Measurements from ENCODE around the gene LMAN2.

The LMAN2 gene

DNA sequence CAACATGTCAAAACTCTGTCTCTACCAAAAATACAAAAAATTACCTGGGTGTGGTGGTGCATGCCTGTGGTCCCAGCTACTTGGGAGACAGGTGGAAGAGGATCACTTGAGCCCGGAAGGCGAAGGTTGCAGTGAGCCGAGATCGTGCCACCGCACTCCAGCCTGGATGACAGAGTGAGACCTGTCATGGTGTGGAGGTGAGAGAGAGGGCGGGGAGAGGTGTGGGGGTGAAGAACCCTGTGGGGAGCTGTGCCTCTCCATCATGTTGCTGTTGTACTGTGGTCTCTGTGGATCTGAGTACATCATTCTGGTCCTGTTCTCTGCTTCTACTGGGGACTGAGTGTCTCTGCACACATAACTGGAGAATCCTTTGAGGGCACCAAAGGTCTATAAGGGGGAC, 21.4 kb upstream of the LMAN2 start:
- Mint-ChIP-seq H3K9me3 (no peaks in the 10 kb centered on the region), H3K27ac (no peak overlapping the region), H3K36me3 (ENCODE audit: low read depth) (peaks cover 72% of the 10 kb centered on the region), H3K4me1 (ENCODE audit: low read depth) (peaks cover 41% of the 10 kb centered on the region), H3K4me3 (no peak overlapping the region), H3K27me3 (peaks cover 6% of the 10 kb centered on the region)
- intact Hi-C loops (cut with micrococcal nuclease): no loop called here

DNA sequence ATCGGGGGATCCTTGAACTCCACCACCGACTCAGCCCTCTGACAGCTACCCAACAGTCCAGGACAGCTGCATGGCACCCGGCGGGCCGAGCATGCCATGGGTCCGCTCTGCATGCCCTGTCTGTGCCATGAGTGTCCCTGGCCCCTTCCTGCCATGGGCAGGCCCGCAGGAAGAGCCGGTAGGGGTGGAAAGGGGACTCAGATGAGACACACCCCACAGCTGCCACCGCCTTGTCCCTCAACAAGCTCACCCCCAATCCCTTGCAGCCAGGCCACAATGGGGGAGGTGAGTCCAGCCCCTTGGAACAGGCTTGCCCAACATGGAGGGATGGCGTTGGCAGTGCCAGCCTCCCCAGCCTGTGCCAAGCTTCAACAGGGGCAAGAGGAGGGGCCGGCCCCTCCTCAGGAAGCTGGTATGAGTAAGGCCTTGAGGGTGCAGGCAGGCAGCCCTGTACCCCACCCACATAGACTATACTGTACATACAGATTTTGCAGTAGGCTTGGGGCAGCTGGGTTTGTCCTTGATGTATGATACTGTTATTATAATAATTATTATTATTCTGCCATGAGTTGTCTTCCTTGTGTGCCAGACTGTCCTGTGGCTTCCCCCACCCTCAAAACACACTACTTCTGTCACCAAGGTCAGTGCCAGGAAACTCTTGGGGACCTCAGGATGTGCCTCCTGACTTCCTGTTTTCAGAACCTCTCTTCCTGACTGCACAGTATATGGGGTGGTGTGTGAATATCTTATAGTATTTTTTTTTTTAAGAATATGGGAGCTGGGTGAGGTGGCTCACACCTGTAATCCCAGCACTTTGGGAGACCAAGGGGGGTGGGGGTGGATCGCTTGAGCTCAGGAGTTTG, 20.8 kb upstream of the LMAN2 start:
- Mint-ChIP-seq H3K4me1 (ENCODE audit: low read depth) (peaks cover 42% of the 10 kb centered on the region), H3K9me3 (no peaks in the 10 kb centered on the region), H3K27me3 (no peaks in the 10 kb centered on the region), H3K36me3 (ENCODE audit: low read depth) (peaks cover 79% of the 10 kb centered on the region), H3K4me3 (no peak overlapping the region), H3K27ac (no peak overlapping the region)
- intact Hi-C loops (cut with micrococcal nuclease): no loop called here

DNA sequence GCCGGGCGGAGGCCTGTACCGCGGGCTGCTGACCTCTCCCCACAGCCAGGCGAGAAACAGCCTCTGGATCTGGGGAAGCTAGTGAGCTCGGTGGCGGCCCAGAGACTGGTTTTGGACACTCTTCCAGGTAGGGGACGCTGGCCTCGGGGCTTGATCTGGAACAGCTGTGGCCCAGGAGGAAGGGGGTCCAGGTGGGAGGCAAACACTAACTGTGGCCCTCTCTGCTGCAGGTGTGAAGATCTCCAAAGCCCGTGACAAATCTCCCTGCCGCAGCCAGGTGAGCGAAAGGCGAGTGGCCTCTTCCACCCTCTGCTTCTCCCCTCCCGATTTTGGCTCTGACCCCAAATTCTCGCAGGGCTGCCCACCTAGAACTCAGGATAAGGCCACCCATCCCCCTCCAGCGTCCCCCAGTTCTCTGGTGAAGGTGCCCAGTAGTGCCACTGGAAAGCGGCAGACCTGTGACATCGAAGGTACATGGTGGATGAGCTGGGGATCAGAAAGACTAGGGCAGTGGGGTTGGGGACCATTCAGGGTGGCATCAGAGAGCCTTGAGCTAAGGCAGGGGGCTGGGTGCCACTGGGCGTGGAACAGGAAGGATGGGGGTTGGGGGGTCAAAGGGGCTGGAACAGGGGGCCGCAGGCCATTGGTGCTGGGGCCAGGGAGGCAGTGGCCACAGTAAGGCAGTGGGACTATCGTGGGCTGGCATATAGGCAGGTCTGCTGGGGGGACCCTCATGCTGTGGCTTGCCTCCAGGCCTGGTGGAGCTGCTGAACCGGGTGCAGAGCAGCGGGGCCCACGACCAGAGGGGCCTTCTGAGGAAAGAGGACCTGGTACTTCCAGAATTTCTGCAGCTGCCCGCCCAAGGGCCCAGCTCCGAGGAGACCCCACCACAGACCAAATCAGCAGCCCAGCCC, 19.9 kb upstream of the LMAN2 start:
- Mint-ChIP-seq H3K27ac (no peak overlapping the region), H3K36me3 (ENCODE audit: low read depth) (peaks cover 88% of the 10 kb centered on the region), H3K4me1 (ENCODE audit: low read depth) (peaks cover 49% of the 10 kb centered on the region), H3K27me3 (no peaks in the 10 kb centered on the region), H3K9me3 (no peaks in the 10 kb centered on the region), H3K4me3 (no peak overlapping the region)
- intact Hi-C loops (cut with micrococcal nuclease): no loop called here

DNA sequence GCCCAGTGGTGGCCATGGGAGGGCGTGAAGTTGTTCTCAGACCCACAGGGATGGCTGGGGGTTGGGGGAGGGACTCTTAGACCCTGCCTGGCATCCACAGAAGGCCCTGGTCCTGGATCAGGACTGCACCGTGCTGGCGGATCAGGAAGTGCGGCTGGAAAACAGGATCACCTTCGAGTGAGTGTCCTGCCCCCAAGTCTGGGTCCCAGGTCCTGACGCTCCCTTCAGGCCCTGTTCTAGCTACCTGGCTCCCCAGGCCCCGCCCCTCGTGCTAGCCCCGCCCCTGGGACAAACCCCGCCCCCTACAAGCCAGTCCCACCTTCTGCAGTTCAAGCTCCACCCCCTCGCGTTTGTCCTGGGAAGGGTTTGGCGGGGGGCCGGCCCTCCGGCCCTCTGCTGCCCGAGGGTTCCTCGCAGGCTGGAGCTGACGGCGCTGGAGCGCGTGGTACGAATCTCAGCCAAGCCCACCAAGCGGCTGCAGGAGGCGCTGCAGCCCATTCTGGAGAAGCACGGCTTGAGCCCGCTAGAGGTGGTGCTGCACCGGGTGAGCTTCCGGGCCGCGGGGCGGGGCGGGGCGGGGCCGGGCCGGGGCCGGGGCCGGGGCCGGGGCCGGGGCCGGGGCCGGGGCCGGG, 19.1 kb upstream of the LMAN2 start:
- no peaks in the 10 kb centered on the region for H3K27me3 Mint-ChIP-seq
- peaks cover 95% of the 10 kb centered on the region for H3K36me3 Mint-ChIP-seq (ENCODE audit: low read depth)
- no peaks in the 10 kb centered on the region for H3K9me3 Mint-ChIP-seq
- intact Hi-C loops (cut with micrococcal nuclease): no loop called here
- H3K4me3 Mint-ChIP-seq: peak overlapping the region; percentile 44
- no peak overlapping the region for H3K27ac Mint-ChIP-seq
- peaks cover 57% of the 10 kb centered on the region for H3K4me1 Mint-ChIP-seq (ENCODE audit: low read depth)

DNA sequence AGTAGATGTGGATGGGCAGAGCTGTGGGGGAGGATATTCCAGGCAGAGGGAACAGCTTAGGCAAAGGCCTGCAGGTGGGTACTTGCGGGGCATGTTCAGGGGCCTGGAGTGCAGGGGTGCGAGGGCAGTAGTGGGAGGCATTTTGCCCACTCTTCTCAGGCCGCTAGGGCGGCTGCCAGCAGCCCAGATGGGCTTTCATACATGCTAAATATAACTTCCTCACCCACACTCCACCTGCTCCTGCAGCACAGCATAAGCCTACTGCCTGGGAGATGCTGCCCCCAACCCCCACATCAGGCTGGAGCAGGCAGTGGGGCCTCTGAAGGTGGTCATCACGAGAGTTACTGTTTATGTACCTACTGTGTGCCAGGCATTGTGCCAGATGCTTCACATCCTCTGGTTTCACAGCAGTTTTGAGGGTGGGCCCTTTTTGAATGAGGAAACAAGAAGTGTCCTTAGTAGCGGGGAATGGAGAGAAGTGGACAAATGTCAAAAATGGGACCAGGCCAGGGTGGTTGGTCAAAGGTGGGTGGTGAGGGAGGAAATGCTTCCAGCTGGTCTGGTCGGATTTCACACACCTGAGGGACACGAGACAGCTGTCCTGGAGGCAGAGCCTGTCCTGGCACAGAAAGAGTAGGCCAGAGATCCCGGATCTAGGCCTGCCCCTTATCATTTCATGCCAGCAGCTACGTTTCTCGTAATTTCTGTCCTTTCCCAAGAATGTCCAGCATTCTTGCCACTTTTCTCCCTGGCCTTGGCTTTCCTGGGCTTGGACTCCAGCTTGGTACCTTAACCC, 18.4 kb upstream of the LMAN2 start:
- Mint-ChIP-seq H3K4me3 (no peak overlapping the region), H3K9me3 (no peaks in the 10 kb centered on the region), H3K4me1 (ENCODE audit: low read depth) (peaks cover 61% of the 10 kb centered on the region), H3K36me3 (ENCODE audit: low read depth) (peaks cover 99% of the 10 kb centered on the region), H3K27me3 (no peaks in the 10 kb centered on the region), H3K27ac (peak overlapping the region; percentile 16)
- intact Hi-C loops (cut with micrococcal nuclease): no loop called here

DNA sequence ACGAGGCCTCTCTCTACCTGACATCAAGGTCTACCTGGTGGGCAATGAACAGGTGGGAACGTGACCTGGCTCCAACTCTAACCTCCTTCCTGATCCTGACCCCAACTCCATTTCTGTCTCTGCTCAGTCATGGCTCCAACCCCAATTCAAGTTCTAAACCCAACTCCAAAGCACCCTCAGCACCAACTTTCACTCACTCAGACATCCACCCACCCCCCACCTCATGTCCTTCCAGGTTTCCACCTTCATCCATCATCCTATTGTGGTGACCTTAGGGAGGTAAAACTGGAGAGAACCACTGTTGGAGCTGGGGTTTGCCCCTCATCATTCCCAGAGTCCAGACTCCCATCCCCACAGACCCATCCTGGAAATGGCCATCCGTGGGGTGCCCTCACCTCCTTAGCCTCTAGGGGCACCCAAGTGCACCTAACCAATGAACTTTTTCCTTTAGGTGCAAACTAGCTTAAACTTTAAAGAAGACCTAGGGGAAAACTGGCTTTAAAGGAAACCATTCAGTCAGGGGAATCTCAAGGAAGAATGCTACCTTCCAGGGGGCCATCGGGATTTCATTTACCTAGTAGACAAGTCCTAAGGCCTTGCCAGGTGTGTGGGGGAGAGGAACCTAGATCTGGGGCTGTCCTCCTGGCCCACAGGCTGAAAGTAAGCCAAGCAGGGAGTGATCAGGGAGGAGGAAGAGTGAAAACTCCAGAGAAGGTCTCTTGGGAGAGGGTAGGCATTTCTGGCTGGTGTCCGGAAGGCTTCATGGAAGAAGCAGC, 17.6 kb upstream of the LMAN2 start:
- peaks cover 68% of the 10 kb centered on the region for H3K4me1 Mint-ChIP-seq (ENCODE audit: low read depth)
- H3K4me3 Mint-ChIP-seq: no peak overlapping the region
- intact Hi-C loops (cut with micrococcal nuclease): no loop called here

DNA sequence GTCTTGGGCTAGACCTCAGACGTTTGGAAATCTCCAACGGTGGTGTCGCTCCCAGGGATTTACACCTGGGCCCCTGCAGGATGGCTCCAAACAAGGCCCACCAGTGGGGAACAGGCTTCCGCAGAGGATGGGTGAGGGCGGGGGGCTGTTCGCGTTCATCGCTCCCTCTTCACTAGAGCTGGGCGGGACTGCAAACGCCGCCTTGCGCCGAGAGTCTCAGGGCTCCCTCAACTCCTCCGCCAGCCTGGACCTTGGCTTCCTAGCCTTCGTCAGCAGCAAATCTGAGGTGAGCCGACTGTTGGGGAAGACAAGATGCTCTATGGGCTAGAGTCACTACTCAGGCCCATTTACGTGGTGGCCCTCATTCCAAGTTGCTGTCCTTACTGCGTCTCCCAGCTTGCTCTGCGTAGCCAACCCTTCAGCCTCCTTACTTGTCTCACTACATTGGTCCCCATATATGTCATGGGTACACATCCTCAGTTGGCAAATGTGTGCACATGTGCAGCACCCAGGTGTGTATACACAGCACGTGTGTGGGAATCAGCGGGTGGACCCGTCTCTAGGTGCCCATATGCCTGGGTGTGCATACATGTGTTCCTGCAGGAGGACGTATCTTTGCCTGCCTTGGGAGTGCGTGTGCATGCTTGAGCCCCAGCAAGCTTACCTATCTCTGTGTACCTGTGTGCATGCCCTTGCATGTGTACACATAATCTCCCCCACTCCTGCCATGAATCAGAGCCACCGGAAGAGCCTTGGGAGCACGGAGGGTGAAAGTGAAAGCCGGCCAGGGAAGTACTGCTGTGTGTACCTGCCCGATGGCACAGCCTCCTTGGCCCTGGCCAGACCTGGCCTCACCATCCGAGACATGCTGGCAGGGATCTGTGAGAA, 16.8 kb upstream of the LMAN2 start:
- Mint-ChIP-seq H3K27ac (peak overlapping the region; percentile 16), H3K36me3 (ENCODE audit: low read depth) (peaks cover 90% of the 10 kb centered on the region), H3K27me3 (no peaks in the 10 kb centered on the region), H3K4me3 (no peak overlapping the region), H3K9me3 (no peaks in the 10 kb centered on the region), H3K4me1 (ENCODE audit: low read depth) (peaks cover 75% of the 10 kb centered on the region)
- intact Hi-C loops (cut with micrococcal nuclease): no loop called here

More for the DNA sequence above, 17.6 kb upstream of the LMAN2 start:
- H3K36me3 Mint-ChIP-seq (ENCODE audit: low read depth): peaks cover 99% of the 10 kb centered on the region
- H3K27me3 Mint-ChIP-seq: no peaks in the 10 kb centered on the region
- peak overlapping the region; percentile 16 for H3K27ac Mint-ChIP-seq
- no peaks in the 10 kb centered on the region for H3K9me3 Mint-ChIP-seq

DNA sequence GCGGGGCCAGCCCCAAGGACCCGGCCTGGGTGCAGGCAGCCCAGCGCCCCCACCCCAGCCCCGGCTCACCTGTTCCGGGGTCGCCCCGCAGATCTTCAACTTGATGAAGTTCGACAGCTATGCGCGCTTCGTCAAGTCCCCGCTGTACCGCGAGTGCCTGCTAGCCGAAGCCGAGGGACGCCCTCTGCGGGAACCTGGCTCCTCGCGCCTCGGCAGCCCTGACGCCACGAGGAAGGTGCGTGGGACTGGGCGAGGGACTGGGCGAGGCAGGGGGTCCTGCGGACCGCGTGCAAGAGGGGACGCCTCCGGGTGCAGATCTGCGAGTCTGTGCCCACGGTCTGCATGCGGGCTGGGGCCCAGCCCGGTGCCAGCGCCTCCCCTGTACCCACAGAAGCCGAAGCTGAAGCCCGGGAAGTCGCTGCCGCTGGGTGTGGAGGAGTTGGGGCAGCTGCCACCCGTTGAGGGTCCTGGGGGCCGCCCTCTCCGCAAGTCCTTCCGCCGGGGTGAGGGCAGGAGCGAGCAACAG, 15.9 kb upstream of the LMAN2 start:
- peaks cover 89% of the 10 kb centered on the region for H3K36me3 Mint-ChIP-seq (ENCODE audit: low read depth)
- intact Hi-C loops (cut with micrococcal nuclease): no loop called here
- H3K4me3 Mint-ChIP-seq: no peak overlapping the region
- H3K9me3 Mint-ChIP-seq: no peaks in the 10 kb centered on the region
- no peaks in the 10 kb centered on the region for H3K27me3 Mint-ChIP-seq
- H3K27ac Mint-ChIP-seq: no peak overlapping the region
- H3K4me1 Mint-ChIP-seq (ENCODE audit: low read depth): peaks cover 82% of the 10 kb centered on the region

DNA sequence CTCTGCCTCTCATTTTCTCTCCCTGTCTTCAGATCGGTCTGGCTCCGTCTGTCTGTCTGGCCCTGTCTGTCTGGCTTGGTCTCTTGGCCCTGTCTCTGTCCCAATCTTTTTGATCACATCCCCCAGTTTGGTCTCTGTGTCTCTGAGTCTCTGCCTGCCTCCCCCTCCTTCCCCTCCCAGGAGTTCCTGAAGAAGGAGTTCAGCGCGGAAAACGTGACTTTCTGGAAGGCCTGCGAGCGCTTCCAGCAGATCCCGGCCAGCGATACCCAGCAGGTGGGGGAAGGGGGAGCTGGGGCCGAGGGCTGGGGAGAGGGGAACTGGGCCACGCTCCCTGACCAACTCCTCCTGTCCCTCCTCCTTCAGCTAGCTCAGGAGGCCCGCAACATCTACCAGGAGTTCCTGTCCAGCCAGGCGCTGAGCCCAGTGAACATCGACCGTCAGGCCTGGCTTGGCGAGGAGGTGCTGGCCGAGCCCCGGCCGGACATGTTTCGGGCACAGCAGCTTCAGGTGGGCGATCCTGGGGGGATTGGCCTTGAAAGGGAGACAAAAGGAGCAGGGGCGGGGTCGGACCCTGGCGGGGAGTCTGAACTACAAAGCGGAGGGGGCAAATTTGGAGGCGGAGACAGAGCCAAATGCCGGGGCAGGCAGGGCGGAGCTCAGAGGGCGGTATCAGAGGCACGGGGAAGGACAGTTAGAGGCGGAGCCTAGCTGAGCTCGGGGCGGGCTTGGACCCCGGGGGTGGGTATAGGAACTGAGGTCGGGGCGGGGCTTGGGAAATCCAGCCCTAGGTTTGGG, 15.3 kb upstream of the LMAN2 start:
- H3K4me3 Mint-ChIP-seq: no peak overlapping the region

DNA sequence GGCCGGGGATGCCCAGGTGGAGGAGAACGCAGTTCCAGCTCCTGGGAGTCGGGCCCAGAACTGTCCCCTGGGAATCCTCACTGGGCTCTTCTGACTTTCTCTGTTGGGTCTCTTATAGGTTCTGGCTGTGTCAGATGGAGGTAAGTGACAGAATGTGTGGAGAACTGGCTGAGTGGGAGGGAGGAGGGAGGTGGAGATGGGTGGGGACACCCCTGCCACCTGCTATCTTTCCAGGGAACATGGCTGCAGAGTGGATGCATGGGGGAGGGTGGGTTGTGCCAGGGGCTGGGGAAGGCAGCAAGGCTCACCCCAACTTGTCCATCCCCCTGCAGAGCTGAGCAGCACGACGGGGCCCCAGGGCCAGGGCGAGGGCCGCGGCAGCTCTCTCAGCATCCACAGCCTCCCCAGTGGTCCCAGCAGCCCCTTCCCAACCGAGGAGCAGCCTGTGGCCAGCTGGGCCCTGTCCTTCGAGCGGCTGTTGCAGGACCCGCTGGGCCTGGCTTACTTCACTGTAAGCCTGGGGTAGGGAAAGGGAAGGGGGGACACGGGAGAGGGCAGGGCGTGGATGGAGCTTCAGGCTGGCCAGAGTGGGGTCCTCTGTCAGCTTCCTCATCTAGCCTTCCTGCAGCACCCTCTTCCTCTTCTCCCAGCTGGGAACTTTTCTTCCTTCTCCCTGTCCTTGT, 14.5 kb upstream of the LMAN2 start:
- H3K36me3 Mint-ChIP-seq (ENCODE audit: low read depth): peaks cover 82% of the 10 kb centered on the region
- peak overlapping the region; percentile 25 for H3K27ac Mint-ChIP-seq
- H3K4me1 Mint-ChIP-seq (ENCODE audit: low read depth): peaks cover 82% of the 10 kb centered on the region
- no peaks in the 10 kb centered on the region for H3K9me3 Mint-ChIP-seq
- no peaks in the 10 kb centered on the region for H3K27me3 Mint-ChIP-seq
- H3K4me3 Mint-ChIP-seq: no peak overlapping the region
- intact Hi-C loops (cut with micrococcal nuclease): no loop called here

More for the DNA sequence above, 15.3 kb upstream of the LMAN2 start:
- no peaks in the 10 kb centered on the region for H3K9me3 Mint-ChIP-seq
- intact Hi-C loops (cut with micrococcal nuclease): no loop called here
- peaks cover 82% of the 10 kb centered on the region for H3K4me1 Mint-ChIP-seq (ENCODE audit: low read depth)
- peak overlapping the region; percentile 25 for H3K27ac Mint-ChIP-seq
- no peaks in the 10 kb centered on the region for H3K27me3 Mint-ChIP-seq
- peaks cover 89% of the 10 kb centered on the region for H3K36me3 Mint-ChIP-seq (ENCODE audit: low read depth)
